H1 (cell line): ENCODE data around the gene RO60. TPM values are rescaled to one million over a fixed set of nuclear protein-coding genes. Genes with fewer than 3 reads are reported as not detected.

Experiments used
- CTCF ChIA-PET: fragments of 300-600 bp; sonication (Branson Sonifier 250); formaldehyde crosslinking; loops from one replicate; lab custom pipeline; 2021; ENCODE audit not compliant: partially characterized antibody; lab: Charles Lee
- POLR2A ChIA-PET: fragments of 300-600 bp; sonication (Branson Sonifier 250); formaldehyde crosslinking; loops from one replicate; lab custom pipeline; 2021; ENCODE audit warnings: inconsistent platforms; ENCODE audit not compliant: partially characterized antibody; lab: Charles Lee
- DNase-seq, 2 experiments: peaks; one replicate each; pipeline versions ENCODE4 v3.0.0 to v3.0.0-alpha.2; 2010 to 2022; ENCODE audit warnings: low spot score in 2 of 2, low read depth in 1 of 2, mixed read lengths in 1 of 2
- FAIRE-seq: peaks from 2 replicates; lab custom pipeline; 2011; peaks lifted over from hg19 to GRCh38; lab: Jason Lieb, UNC
- H2AFZ ChIP-seq: 2 replicates; pipeline ENCODE4 v1.8.1; 2012; ENCODE audit warnings: low read length, inconsistent platforms
- H2AK5ac ChIP-seq: 2 replicates; pipeline ENCODE4 v1.6.1; 2013; ENCODE audit warnings: low read depth, low read length
- H2BK120ac ChIP-seq: replicated peaks from 2 replicates; pipeline ENCODE3; 2013; ENCODE audit warnings: low read depth, low read length, inconsistent platforms
- H2BK12ac ChIP-seq: 2 replicates; pipeline ENCODE4 v1.6.1; 2013; ENCODE audit warnings: low read depth, low read length
- H2BK15ac ChIP-seq: 2 replicates; pipeline ENCODE4 v1.6.1; 2013; ENCODE audit warnings: low read length
- H2BK20ac ChIP-seq: 2 replicates; pipeline ENCODE4 v1.6.1; 2013; ENCODE audit warnings: low read length
- H2BK5ac ChIP-seq: 2 replicates; pipeline ENCODE4 v1.6.1; 2013; ENCODE audit warnings: low read depth, low read length
- H3K14ac ChIP-seq: 2 replicates; pipeline ENCODE4 v1.6.1; 2013; ENCODE audit warnings: inconsistent platforms; ENCODE audit not compliant: insufficient read length
- H3K18ac ChIP-seq: 2 replicates; pipeline ENCODE4 v1.6.1; 2013; ENCODE audit warnings: low read length; ENCODE audit errors: extremely low read depth
- H3K23ac ChIP-seq: 2 replicates; pipeline ENCODE4 v1.6.1; 2013; ENCODE audit warnings: inconsistent platforms; ENCODE audit not compliant: insufficient read length
- H3K23me2 ChIP-seq: 2 replicates; pipeline ENCODE4 v1.6.1; 2013; ENCODE audit warnings: low read depth, low read length
- H3K27ac ChIP-seq: 2 replicates; pipeline ENCODE4 v1.6.1; 2011; ENCODE audit warnings: low read depth, low read length, inconsistent platforms
- H3K27me3 ChIP-seq, 4 experiments: replicated peaks in 1 of 4; 1 replicate in 1 of 4; 2 replicates in 3 of 4; pipeline versions ENCODE4 v1.6.1 to v1.8.1; 2011 to 2013; ENCODE audit warnings: low read length in 3 of 4, mild to moderate bottlenecking in 3 of 4, inconsistent platforms in 2 of 4, mixed read lengths in 2 of 4, moderate library complexity in 1 of 4; ENCODE audit not compliant: control insufficient read depth in 3 of 4, insufficient read depth in 3 of 4; ENCODE audit errors: extremely low read depth in 1 of 4
- H3K36me3 ChIP-seq, 4 experiments: 2 replicates each; pipeline versions ENCODE4 v1.6.1 to v1.8.1; 2011 to 2013; ENCODE audit warnings: mild to moderate bottlenecking in 4 of 4, low read length in 3 of 4, moderate library complexity in 2 of 4, control low read depth in 1 of 4, inconsistent platforms in 1 of 4; ENCODE audit not compliant: insufficient read depth in 4 of 4, control insufficient read depth in 2 of 4
- H3K4ac ChIP-seq: replicated peaks from 2 replicates; pipeline ENCODE3; 2013; ENCODE audit warnings: low read length, low read depth, mixed read lengths, inconsistent platforms; ENCODE audit not compliant: insufficient read length
- H3K4me1 ChIP-seq, 4 experiments: replicated peaks in 1 of 4; 1 replicate in 1 of 4; 2 replicates in 3 of 4; pipeline versions ENCODE4 v1.6.1 to v1.8.1; 2011 to 2013; ENCODE audit warnings: low read length in 3 of 4, inconsistent platforms in 2 of 4, mixed read lengths in 1 of 4; ENCODE audit not compliant: insufficient read depth in 4 of 4, control insufficient read depth in 3 of 4
- H3K4me2 ChIP-seq, 2 experiments: 2 replicates each; pipeline versions ENCODE4 v1.6.1 to v1.8.1; 2011 to 2013; ENCODE audit warnings: low read depth in 2 of 2, low read length in 2 of 2, control low read depth in 1 of 2, inconsistent platforms in 1 of 2, mild to moderate bottlenecking in 1 of 2; ENCODE audit not compliant: insufficient read depth in 1 of 2
- H3K4me3 ChIP-seq, 4 experiments: fragments of 200-600, 300-600 bp in 1 of 4; sonication (generic), shearing (Covaris generic), sonication (Bioruptor Twin) in 1 of 4; 2 replicates each; pipeline versions ENCODE4 v1.5.1 to v1.8.1; 2011 to 2016; ENCODE audit warnings: low read length in 4 of 4, low read depth in 3 of 4, control low read depth in 2 of 4, inconsistent platforms in 2 of 4, mild to moderate bottlenecking in 2 of 4, mixed read lengths in 1 of 4, moderate library complexity in 1 of 4; ENCODE audit not compliant: insufficient read depth in 2 of 4; ENCODE audit errors: extremely low read depth in 1 of 4
- H3K56ac ChIP-seq: replicated peaks from 2 replicates; pipeline ENCODE3; 2013; ENCODE audit warnings: low read depth, mild to moderate bottlenecking, mixed read lengths, low read length, inconsistent platforms; ENCODE audit not compliant: insufficient read length
- H3K79me1 ChIP-seq: 2 replicates; pipeline ENCODE4 v1.6.1; 2013; ENCODE audit warnings: low read depth, low read length, control low read depth
- H3K79me2 ChIP-seq, 2 experiments: 2 replicates each; pipeline versions ENCODE4 v1.6.1 to v1.8.1; 2012 to 2013; ENCODE audit warnings: low read length in 2 of 2, mild to moderate bottlenecking in 2 of 2, inconsistent platforms in 1 of 2; ENCODE audit not compliant: insufficient read depth in 2 of 2, control insufficient read depth in 1 of 2
- H3K9ac ChIP-seq, 4 experiments: replicated peaks in 1 of 4; 1 replicate in 1 of 4; 2 replicates in 3 of 4; pipeline versions ENCODE4 v1.6.1 to v1.8.1; 2011 to 2013; ENCODE audit warnings: low read depth in 3 of 4, low read length in 3 of 4, control low read depth in 2 of 4, mild to moderate bottlenecking in 2 of 4, moderate library complexity in 2 of 4, inconsistent platforms in 1 of 4; ENCODE audit errors: extremely low read depth in 1 of 4
- H3K9me3 ChIP-seq, 2 experiments: 2 replicates each; pipeline versions ENCODE4 v1.6.1 to v1.8.1; 2012 to 2013; ENCODE audit warnings: mild to moderate bottlenecking in 2 of 2, moderate library complexity in 2 of 2, control low read depth in 1 of 2, inconsistent platforms in 1 of 2, low read depth in 1 of 2, low read length in 1 of 2, mixed read lengths in 1 of 2; ENCODE audit not compliant: insufficient read depth in 2 of 2
- H4K20me1 ChIP-seq, 2 experiments: replicated peaks in 1 of 2; 2 replicates each; pipeline versions ENCODE3 to v1.8.1; 2011 to 2013; ENCODE audit warnings: inconsistent platforms in 2 of 2, low read length in 2 of 2, mild to moderate bottlenecking in 1 of 2; ENCODE audit not compliant: insufficient read depth in 2 of 2, control insufficient read depth in 1 of 2
- H4K5ac ChIP-seq: 2 replicates; pipeline ENCODE4 v1.6.1; 2013; ENCODE audit warnings: low read length, low read depth, mixed read lengths, inconsistent platforms; ENCODE audit not compliant: insufficient read length
- H4K8ac ChIP-seq: 2 replicates; pipeline ENCODE4 v1.8.0; 2013; ENCODE audit warnings: mild to moderate bottlenecking, moderate library complexity, low read length, inconsistent platforms; ENCODE audit not compliant: insufficient read depth; ENCODE audit errors: extremely low read depth
- H4K91ac ChIP-seq: replicated peaks from 2 replicates; pipeline ENCODE3; 2013; ENCODE audit warnings: low read length, mixed read lengths, inconsistent platforms; ENCODE audit not compliant: insufficient read length
- ASH2L ChIP-seq: fragments of 200-600, 300-600 bp; sonication (generic); IDR thresholded peaks from one replicate; pipeline ENCODE4 v1.7.1; 2017; ENCODE audit warnings: low read length
- CBX5 ChIP-seq: fragments of 300-800, 300-1000 bp; sonication (generic); IDR thresholded peaks from 2 replicates; pipeline ENCODE4 v1.7.1; 2016; ENCODE audit warnings: antibody characterized with exemption, low read length, low read depth
- FOSL1 ChIP-seq: IDR thresholded peaks from 2 replicates; pipeline ENCODE4 v1.6.1; 2011; ENCODE audit warnings: mild to moderate bottlenecking, low read depth, low read length, moderate library complexity; ENCODE audit not compliant: insufficient read depth
- GTF2F1 ChIP-seq: IDR thresholded peaks from 2 replicates; pipeline ENCODE4 v1.6.1; 2012; ENCODE audit warnings: low read depth, low read length, improper control_type of control experiment, borderline replicate concordance
- KDM1A ChIP-seq: fragments of 200-600, 300-600 bp; sonication (generic); IDR thresholded peaks from 2 replicates; pipeline ENCODE4 v1.7.1; 2016; ENCODE audit warnings: mild to moderate bottlenecking, low read length, borderline replicate concordance
- SP1 ChIP-seq: IDR thresholded peaks from 2 replicates; pipeline ENCODE4 v1.6.1; 2011; ENCODE audit warnings: low read depth, low read length
- polyA plus RNA-seq, 7 experiments: library from polyadenylated mRNA; depleted of rRNA in 3 of 7; stranded (reverse) in 5 of 7; unstranded in 2 of 7; fragments of >200 nt in 5 of 7; fragments of 200-250 nt in 2 of 7; gene quantifications; 1 replicate in 5 of 7; 2 replicates in 1 of 7; 4 replicates in 1 of 7; pipeline versions ENCODE4 v1.2.1 to v1.2.3, GENCODE V29; 2011 to 2013; ENCODE audit warnings: missing spikeins in 2 of 7, mixed read lengths in 2 of 7
- total RNA-seq: library from RNA; stranded (reverse); fragmentation: NEBNext Ultra II Directional; extraction: Animal tissue kit (Norgen Biotek cat#: 25700); gene quantifications from 2 replicates; pipeline ENCODE4 v1.2.1, GENCODE V29; 2021
- TF ChIP-seq, protein P1 (sequence below): IDR thresholded peaks from 2 replicates; pipeline ENCODE4 v1.6.1; 2011; ENCODE audit warnings: low read depth, mild to moderate bottlenecking, low read length; ENCODE audit not compliant: insufficient read depth

Gene RO60
- total and polyA plus RNA-seq, 2 of the 8 experiments (the other 6 are each of a cell fraction or from before 2014, with no cell fraction given), result 13.6 to 103 TPM

DNA sequence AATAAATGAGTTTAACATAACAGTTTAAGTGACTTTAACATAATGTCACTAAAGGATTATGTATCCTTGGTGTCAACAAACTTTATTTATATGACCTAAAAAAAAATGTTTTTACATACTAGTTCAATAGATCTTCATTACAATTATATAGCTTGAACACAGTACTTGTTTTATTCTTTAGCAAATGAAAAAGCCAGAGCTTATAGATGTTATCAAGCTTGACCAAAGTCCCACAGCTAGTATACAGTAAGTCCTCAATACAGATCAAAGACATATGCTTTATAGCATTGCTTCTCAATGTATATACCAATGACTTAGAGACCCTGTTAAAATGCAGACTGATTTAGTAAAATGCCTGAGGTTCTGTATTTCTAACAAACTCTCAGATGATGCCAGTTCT lies 42.6 kb upstream of the RO60 start:
- Histone ChIP-seq H2AFZ (no peak overlapping the region), H2AK5ac (no peak overlapping the region), H3K79me2 (no peaks in the 10 kb centered on the region), H3K4ac (no peak overlapping the region), H4K20me1 (no peaks in the 10 kb centered on the region), H2BK20ac (no peak overlapping the region), H3K23me2 (no peaks in the 10 kb centered on the region), H3K14ac (no peak overlapping the region), H4K91ac (no peak overlapping the region), H2BK12ac (no peak overlapping the region), H3K4me1 (no peaks in the 10 kb centered on the region), H3K27me3 (peaks cover 0 to 1% (median 0%) of the 10 kb centered on the region in 4 experiments; a peak in 1 of 7 replicates), H2BK5ac (no peak overlapping the region), H3K27ac (no peak overlapping the region), H3K36me3 (peaks cover 0 to 2% (median 0%) of the 10 kb centered on the region in 4 experiments; a peak in 1 of 8 replicates), H2BK120ac (no peak overlapping the region), H3K9ac (no peak overlapping the region), H3K4me2 (no peak overlapping the region), H3K56ac (no peak overlapping the region), H3K23ac (no peak overlapping the region), H2BK15ac (no peak overlapping the region), H4K8ac (no peak overlapping the region), H3K79me1 (no peaks in the 10 kb centered on the region; the same call in 1 of the 2 replicates), H4K5ac (no peak overlapping the region), H3K18ac (no peak overlapping the region), H3K4me3 (no peak overlapping the region), H3K9me3 (no peaks in the 10 kb centered on the region)
- DNase-seq (no peak), FAIRE-seq (no peak)
- no peak for TF ChIP-seq ASH2L
- TF ChIP-seq CBX5, result no peak
- no peak for TF ChIP-seq KDM1A
- no peak for TF ChIP-seq GTF2F1
- TF ChIP-seq, protein P1, sequence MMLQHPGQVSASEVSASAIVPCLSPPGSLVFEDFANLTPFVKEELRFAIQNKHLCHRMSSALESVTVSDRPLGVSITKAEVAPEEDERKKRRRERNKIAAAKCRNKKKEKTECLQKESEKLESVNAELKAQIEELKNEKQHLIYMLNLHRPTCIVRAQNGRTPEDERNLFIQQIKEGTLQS, result no peak
- TF ChIP-seq FOSL1, result no peak
- TF ChIP-seq SP1, result no peak
- ChIA-PET CTCF (interaction anchor here (0.5 to 1.1 kb wide), 2 partner anchors 41 to 60 kb away, joined by 3 to 4 read pairs; no protein-coding TSS in a partner anchor), POLR2A (no interaction called here)
